Astrocyte (in vitro differentiated cells and primary cell): ENCODE measurements around the gene PLPP2.

ENCODE experiments used
- EZH2 ChIP-seq: IDR thresholded peaks from 2 replicates; pipeline ENCODE4 v1.6.1; 2012; ENCODE audit warnings: mild to moderate bottlenecking, low read length, inconsistent platforms; ENCODE audit not compliant: insufficient read depth
- TF ChIP-seq, protein P1 (sequence below): IDR thresholded peaks from 2 replicates; pipeline ENCODE4 v1.5.1; 2011; ENCODE audit warnings: low read depth, mild to moderate bottlenecking, inconsistent platforms, low read length, moderate library complexity; ENCODE audit not compliant: insufficient read depth

GRCh38 chr19:292281-292884 is 1.2 kb upstream of the PLPP2 start:
- TF ChIP-seq EZH2, result no peak
- TF ChIP-seq, protein P1, sequence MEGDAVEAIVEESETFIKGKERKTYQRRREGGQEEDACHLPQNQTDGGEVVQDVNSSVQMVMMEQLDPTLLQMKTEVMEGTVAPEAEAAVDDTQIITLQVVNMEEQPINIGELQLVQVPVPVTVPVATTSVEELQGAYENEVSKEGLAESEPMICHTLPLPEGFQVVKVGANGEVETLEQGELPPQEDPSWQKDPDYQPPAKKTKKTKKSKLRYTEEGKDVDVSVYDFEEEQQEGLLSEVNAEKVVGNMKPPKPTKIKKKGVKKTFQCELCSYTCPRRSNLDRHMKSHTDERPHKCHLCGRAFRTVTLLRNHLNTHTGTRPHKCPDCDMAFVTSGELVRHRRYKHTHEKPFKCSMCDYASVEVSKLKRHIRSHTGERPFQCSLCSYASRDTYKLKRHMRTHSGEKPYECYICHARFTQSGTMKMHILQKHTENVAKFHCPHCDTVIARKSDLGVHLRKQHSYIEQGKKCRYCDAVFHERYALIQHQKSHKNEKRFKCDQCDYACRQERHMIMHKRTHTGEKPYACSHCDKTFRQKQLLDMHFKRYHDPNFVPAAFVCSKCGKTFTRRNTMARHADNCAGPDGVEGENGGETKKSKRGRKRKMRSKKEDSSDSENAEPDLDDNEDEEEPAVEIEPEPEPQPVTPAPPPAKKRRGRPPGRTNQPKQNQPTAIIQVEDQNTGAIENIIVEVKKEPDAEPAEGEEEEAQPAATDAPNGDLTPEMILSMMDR, result no peak
